ENCODE measurements around the gene OR6X1.

GRCh38 chr11:123771664-123772063 lies 17.3 kb upstream of the OR6X1 start:
- TF ChIP-seq, protein P1, sequence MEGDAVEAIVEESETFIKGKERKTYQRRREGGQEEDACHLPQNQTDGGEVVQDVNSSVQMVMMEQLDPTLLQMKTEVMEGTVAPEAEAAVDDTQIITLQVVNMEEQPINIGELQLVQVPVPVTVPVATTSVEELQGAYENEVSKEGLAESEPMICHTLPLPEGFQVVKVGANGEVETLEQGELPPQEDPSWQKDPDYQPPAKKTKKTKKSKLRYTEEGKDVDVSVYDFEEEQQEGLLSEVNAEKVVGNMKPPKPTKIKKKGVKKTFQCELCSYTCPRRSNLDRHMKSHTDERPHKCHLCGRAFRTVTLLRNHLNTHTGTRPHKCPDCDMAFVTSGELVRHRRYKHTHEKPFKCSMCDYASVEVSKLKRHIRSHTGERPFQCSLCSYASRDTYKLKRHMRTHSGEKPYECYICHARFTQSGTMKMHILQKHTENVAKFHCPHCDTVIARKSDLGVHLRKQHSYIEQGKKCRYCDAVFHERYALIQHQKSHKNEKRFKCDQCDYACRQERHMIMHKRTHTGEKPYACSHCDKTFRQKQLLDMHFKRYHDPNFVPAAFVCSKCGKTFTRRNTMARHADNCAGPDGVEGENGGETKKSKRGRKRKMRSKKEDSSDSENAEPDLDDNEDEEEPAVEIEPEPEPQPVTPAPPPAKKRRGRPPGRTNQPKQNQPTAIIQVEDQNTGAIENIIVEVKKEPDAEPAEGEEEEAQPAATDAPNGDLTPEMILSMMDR (IDR thresholded peaks at IDR 0.05), result no peak
- TF ChIP-seq POLR2A (IDR thresholded peaks at IDR 0.05) (no peak), EP300 (IDR thresholded peaks at IDR 0.05) (no peak)
